Suprapubic skin (tissue), 4 donors: Measurements from ENCODE around the gene NT5C3B. TPM values are rescaled to one million over a fixed set of nuclear protein-coding genes. Genes with fewer than 3 reads are reported as not detected.
A peak's percentile ranks its signal among the peaks of the same experiment; 100 is the strongest.
"Not testable (repeated sequence)": the region's sequence is repeated elsewhere in the genome, so short reads cannot be mapped to it uniquely, and the experiment has no call there.

Experiments
- DNase-seq, 2 donors: peaks; one replicate each; pipeline ENCODE4 v3.0.0-alpha.2; 2019; ENCODE audit warnings: low spot score in 2 of 2
- H3K27ac ChIP-seq: fragments of 200-600 bp; sonication (generic); one replicate; pipeline ENCODE4 v1.5.1; 2019
- H3K27me3 ChIP-seq: fragments of 200-600 bp; sonication (generic); one replicate; pipeline ENCODE4 v1.5.1; 2019
- H3K36me3 ChIP-seq: fragments of 200-600 bp; sonication (generic); one replicate; pipeline ENCODE4 v1.5.1; 2019
- H3K4me1 ChIP-seq: fragments of 200-600 bp; sonication (generic); one replicate; pipeline ENCODE4 v1.5.1; 2019
- H3K4me3 ChIP-seq: fragments of 200-600 bp; sonication (generic); one replicate; pipeline ENCODE4 v1.5.1; 2019; ENCODE audit warnings: mild to moderate bottlenecking
- H3K9me3 ChIP-seq: fragments of 200-600 bp; sonication (generic); one replicate; pipeline ENCODE4 v1.5.1; 2019
- EP300 ChIP-seq: sonication (generic); formaldehyde crosslinking; IDR thresholded peaks from one replicate; pipeline ENCODE4 v1.6.1; 2017; ENCODE audit warnings: antibody characterized with exemption
- POLR2A ChIP-seq, 2 donors: fragments of 450-650 bp; IDR thresholded peaks; one replicate each; pipeline ENCODE4 v1.6.1; 2017; ENCODE audit warnings: antibody characterized with exemption in 2 of 2, mild to moderate bottlenecking in 2 of 2, moderate library complexity in 2 of 2
- POLR2AphosphoS5 ChIP-seq, 3 donors: sonication (generic); formaldehyde crosslinking; IDR thresholded peaks; one replicate each; pipeline ENCODE4 v1.6.1; 2017; ENCODE audit warnings: antibody characterized with exemption in 3 of 3
- WGBS: methylation state at CpG from one replicate; pipeline ENCODE4 v1.1.5; 2018; 5-methylcytosine and 5-hydroxymethylcytosine counted together
- total RNA-seq, 4 donors: library from RNA; depleted of rRNA; stranded (reverse); fragments of >200 nt; gene quantifications; one replicate each; pipeline ENCODE4 v1.1.0, GENCODE V29; 2016
- TF ChIP-seq, protein P1 (sequence below), 2 donors: fragments of 200-600 bp in 1 of 2; fragments of 450-650 bp in 1 of 2; sonication (generic) in 1 of 2; IDR thresholded peaks; one replicate each; pipeline ENCODE4 v1.5.1; 2016 to 2019; ENCODE audit warnings: antibody characterized with exemption in 2 of 2, mild to moderate bottlenecking in 1 of 2, moderate library complexity in 1 of 2

NT5C3B gene
- total RNA-seq, 4 donors from 2014 or later: 21.6 to 41.2 (median 30.7) TPM

DNA sequence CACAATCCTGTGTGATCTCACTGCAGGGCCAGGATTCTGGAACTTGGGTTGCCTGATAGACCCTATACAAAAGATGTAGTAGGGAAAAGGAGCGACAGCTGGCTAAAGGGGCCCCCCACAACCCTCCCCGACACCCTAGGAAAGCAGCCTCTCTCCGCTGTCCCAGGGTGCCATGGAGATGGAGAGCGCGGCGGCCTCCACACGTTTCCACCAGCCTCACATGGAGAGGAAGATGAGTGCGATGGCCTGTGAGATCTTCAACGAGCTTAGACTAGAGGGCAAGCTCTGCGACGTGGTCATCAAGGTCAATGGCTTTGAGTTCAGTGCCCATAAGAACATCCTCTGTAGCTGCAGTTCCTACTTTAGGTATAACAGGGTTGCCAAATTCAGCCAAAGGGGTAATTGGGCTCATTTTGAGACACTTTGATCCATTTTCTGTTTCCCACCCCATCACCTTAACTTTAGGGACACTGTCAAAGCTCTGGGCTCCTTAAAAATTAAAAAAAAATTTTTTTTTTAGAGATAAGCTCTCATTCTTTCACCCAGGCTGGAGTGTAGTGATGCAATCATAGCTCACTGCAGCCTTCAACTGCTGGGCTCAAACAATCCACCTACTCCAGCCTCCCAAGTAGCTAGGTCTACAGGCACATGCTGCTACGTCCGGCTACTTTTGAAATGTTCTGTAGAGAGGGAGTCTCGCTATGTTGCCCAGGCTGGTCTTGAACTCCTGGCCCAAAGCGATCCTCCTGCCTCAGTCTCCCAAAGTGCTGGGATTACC is 1.9 kb upstream of the NT5C3B start, which contains the start of gene KLHL10:
TSS of gene KLHL10 (plus strand) at position 65 of the 778 bp plus-strand sequence. CDS start at position 173, 108 bp downstream.
- no peak for DNase-seq
- Histone ChIP-seq H3K4me1 (peaks cover 19% of the 10 kb centered on the region), H3K27ac (no peak within 1 kb of the TSS), H3K4me3 (peak within 1 kb of the TSS; percentile 95), H3K36me3 (no peaks in the 10 kb centered on the region), H3K27me3 (no peaks in the 10 kb centered on the region), H3K9me3 (no peaks in the 10 kb centered on the region)
- WGBS: 97% methylated on average over 15 of the region's 15 CpGs
- TF ChIP-seq POLR2AphosphoS5 (IDR thresholded peaks at IDR 0.05) (no peak), EP300 (no peak), POLR2A (IDR thresholded peaks at IDR 0.05) (no peak)
- TF ChIP-seq, protein P1, sequence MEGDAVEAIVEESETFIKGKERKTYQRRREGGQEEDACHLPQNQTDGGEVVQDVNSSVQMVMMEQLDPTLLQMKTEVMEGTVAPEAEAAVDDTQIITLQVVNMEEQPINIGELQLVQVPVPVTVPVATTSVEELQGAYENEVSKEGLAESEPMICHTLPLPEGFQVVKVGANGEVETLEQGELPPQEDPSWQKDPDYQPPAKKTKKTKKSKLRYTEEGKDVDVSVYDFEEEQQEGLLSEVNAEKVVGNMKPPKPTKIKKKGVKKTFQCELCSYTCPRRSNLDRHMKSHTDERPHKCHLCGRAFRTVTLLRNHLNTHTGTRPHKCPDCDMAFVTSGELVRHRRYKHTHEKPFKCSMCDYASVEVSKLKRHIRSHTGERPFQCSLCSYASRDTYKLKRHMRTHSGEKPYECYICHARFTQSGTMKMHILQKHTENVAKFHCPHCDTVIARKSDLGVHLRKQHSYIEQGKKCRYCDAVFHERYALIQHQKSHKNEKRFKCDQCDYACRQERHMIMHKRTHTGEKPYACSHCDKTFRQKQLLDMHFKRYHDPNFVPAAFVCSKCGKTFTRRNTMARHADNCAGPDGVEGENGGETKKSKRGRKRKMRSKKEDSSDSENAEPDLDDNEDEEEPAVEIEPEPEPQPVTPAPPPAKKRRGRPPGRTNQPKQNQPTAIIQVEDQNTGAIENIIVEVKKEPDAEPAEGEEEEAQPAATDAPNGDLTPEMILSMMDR (IDR thresholded peaks at IDR 0.05): no peak

DNA sequence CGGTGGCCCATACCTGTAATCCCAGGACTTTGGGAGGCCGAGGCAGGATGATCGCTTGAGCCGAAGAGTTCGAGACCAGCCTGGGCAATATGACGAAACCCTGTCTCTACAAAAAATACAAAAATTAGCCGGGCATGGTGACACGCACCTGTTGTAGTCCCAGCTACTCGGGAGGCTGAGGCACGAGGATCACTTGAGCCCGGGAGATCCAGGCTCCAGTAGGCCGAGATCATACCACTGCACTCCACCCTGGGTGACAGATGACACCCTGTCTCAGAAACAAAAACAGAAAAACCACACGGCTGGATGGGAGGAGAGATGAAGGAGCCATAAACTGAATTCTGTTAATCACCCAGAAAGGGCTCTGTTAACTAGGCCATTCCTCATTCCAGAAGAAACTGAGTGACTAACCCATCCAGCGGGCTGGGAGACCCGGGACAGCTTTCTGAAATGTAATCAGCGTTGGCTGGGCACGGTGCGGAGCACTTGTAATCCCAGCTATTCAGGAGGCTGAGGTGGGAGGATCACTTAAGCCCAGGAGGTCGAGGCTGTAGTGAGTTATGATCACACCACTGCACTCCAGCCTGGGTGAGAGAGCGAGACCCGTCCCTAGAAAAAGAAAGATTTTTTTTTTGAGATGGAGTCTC is 641 bp upstream of the NT5C3B start:
- Histone ChIP-seq H3K27me3 (no peaks in the 10 kb centered on the region), H3K4me1 (peaks cover 19% of the 10 kb centered on the region), H3K27ac (no peak overlapping the region), H3K9me3 (no peaks in the 10 kb centered on the region), H3K4me3 (peak overlapping the region; percentile 95), H3K36me3 (peaks cover 6% of the 10 kb centered on the region)
- WGBS: 50% methylated on average over 21 of the region's 21 CpGs
- DNase-seq: no peak
- TF ChIP-seq POLR2AphosphoS5 (IDR thresholded peaks at IDR 0.05) (no peak), EP300 (no peak), POLR2A (IDR thresholded peaks at IDR 0.05) (no peak)
- TF ChIP-seq, protein P1 (IDR thresholded peaks at IDR 0.05): no peak

DNA sequence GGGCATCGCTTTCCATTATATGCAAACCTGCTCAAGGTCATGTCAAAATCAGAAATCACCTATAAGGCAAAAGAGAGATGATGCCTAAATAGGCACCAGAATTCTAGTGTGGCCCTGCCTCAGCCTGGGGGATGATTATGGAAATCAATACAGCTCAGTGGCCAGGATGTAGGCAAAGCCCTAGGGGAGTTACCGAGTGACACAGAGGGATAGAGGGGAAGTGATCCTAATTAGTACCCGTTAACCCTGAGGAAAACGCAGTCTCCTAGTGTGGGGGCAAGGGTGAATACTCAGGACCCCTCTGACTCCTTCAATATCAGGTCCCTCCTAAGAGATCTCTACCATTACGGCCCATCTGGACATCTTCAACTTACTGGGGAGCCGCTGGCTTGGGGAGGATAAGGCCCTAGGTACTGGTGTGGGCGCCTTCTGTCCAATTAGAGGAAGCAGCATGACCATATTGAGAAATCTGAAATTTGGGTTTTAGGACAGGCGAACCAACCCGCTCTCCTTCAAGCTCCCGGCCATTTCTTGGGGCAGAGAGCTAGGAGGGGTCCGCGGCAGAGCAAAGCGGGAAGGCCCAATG is 725 bp downstream of the NT5C3B start:
- TF ChIP-seq EP300 (no peak), POLR2A (IDR thresholded peaks at IDR 0.05) (no peak), POLR2AphosphoS5 (IDR thresholded peaks at IDR 0.05) (no peak)
- TF ChIP-seq, protein P1 (IDR thresholded peaks at IDR 0.05): no peak
- Histone ChIP-seq H3K27ac (peak overlapping the region; percentile 75), H3K4me1 (peaks cover 19% of the 10 kb centered on the region), H3K27me3 (no peaks in the 10 kb centered on the region), H3K36me3 (peaks cover 18% of the 10 kb centered on the region), H3K9me3 (no peaks in the 10 kb centered on the region), H3K4me3 (peak overlapping the region; percentile 95)
- 10% methylated on average over 13 of the region's 13 CpGs for WGBS
- DNase-seq: no peak

DNA sequence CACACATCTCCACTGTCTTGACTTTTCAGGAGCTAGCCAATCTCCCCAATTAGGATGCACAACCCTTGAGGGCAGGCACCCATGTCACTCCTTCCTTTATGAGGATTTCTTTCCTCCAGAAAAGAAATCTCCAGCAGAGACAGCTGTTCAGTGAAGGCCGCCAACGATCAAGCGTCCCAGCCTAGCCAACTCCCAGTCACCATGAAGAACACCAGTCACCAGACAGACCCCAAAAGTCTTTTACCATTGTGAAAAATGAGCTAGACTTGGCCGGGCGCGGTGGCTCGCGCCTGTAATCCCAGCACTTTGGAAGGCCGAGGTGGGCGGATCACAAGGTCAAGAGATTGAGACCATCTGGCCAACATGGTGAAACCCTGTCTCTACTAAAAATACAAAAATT is 6.1 kb downstream of the NT5C3B start:
- H3K36me3 ChIP-seq: peaks cover 62% of the 10 kb centered on the region
- 84% methylated on average over 10 of the region's 10 CpGs for WGBS
- H3K4me3 ChIP-seq, H3K27ac ChIP-seq, H3K4me1 ChIP-seq, DNase-seq, H3K9me3 ChIP-seq, H3K27me3 ChIP-seq: not testable (repeated sequence)

DNA sequence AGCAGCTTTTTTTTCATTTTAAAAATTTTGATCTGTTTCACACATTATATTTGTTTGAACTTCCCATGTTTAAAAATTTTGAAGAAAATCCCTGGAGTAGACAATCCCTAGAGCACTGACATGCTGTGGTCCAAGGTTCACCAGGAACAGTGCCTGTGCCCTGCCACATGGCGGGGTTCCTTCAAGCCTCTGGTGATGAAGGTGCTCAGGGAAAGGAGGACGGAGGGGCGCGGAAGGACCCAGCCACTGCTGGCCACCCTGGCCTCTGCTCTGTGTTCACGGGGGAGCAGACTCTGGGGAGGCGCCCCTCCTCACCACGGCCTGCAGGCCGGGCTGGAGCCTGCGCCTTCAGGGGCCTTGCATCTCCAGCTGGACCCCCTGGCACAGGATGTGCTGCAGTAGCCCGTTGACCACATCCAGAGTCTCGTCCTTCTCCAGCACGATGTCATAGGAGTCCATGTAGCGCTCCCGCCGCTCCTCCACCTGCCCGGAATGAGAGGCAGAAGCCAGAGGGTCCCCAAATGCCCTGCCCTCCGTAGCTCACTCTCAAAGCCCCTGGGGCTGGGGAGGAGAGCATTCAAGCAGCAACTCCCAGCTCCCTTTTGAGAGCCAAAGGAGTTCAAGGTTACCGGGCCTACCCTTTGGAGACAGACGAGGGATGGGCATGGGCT is 10.7 kb downstream of the NT5C3B start:
- peaks cover 49% of the 10 kb centered on the region for H3K36me3 ChIP-seq
- no peaks in the 10 kb centered on the region for H3K27me3 ChIP-seq
- H3K4me3 ChIP-seq: no peak overlapping the region
- no peaks in the 10 kb centered on the region for H3K9me3 ChIP-seq
- no peaks in the 10 kb centered on the region for H3K4me1 ChIP-seq
- 87% methylated on average over 14 of the region's 19 CpGs for WGBS
- no peak for DNase-seq
- TF ChIP-seq POLR2A (IDR thresholded peaks at IDR 0.05) (no peak), EP300 (no peak), POLR2AphosphoS5 (IDR thresholded peaks at IDR 0.05) (no peak)
- TF ChIP-seq, protein P1 (IDR thresholded peaks at IDR 0.05): no peak
- no peak overlapping the region for H3K27ac ChIP-seq
